ENCODE results near the gene FGF18. TPM values are rescaled to one million over a fixed set of nuclear protein-coding genes. Genes with fewer than 3 reads are reported as not detected.

The FGF18 gene
- total RNA-seq, 3 donors from 2014 or later (not counting 1 experiment from before 2014, with no cell fraction given), result 0.16 to 0.25 (median 0.23) TPM

GRCh38 chr5:171444582-171444981, 25.1 kb downstream of the FGF18 start:
- Histone ChIP-seq H3K36me3 (ENCODE audit: control insufficient read depth, insufficient read depth, low read length) (no peaks in the 10 kb centered on the region), H3K4me3 (ENCODE audit: low read length) (no peak overlapping the region), H3K27ac (ENCODE audit: low read length) (no peak overlapping the region), H3K27me3 (ENCODE audit: control insufficient read depth, insufficient read depth, low read length) (peaks cover 7% of the 10 kb centered on the region), H3K9me3 (ENCODE audit: control insufficient read depth, insufficient read depth, low read length) (no peaks in the 10 kb centered on the region), H3K4me1 (ENCODE audit: control insufficient read depth, insufficient read depth, low read length) (no peaks in the 10 kb centered on the region)
- Mint-ChIP-seq H3K4me1 (no peaks in the 10 kb centered on the region), H3K27ac (no peak overlapping the region), H3K4me3 (no peak overlapping the region), H3K36me3 (no peaks in the 10 kb centered on the region), H3K27me3 (ENCODE audit: low read depth in 2 of 2) (peaks cover 11 to 12% of the 10 kb centered on the region in 2 donors), H3K9me3 (no peaks in the 10 kb centered on the region)
- WGBS (ENCODE audit: insufficient coverage), result 90% methylated on average over 12 of the region's 12 CpGs
- ATAC-seq (no peak), DNase-seq (no peak)
- no peak for TF ChIP-seq CTCF (IDR thresholded peaks at IDR 0.05)
- intact Hi-C loops (cut with micrococcal nuclease), result no loop called here

GRCh38 chr5:171445644-171446516, 26.4 kb downstream of the FGF18 start:
- DNase-seq (no peak), ATAC-seq (no peak)
- 94% methylated on average over 14 of the region's 14 CpGs for WGBS (ENCODE audit: insufficient coverage)
- Histone ChIP-seq H3K4me1 (ENCODE audit: control insufficient read depth, insufficient read depth, low read length) (no peaks in the 10 kb centered on the region), H3K36me3 (ENCODE audit: control insufficient read depth, insufficient read depth, low read length) (no peaks in the 10 kb centered on the region), H3K9me3 (ENCODE audit: control insufficient read depth, insufficient read depth, low read length) (no peaks in the 10 kb centered on the region), H3K27me3 (ENCODE audit: control insufficient read depth, insufficient read depth, low read length) (peaks cover 7% of the 10 kb centered on the region), H3K4me3 (ENCODE audit: low read length) (no peak overlapping the region), H3K27ac (ENCODE audit: low read length) (no peak overlapping the region)
- Mint-ChIP-seq H3K4me3 (no peak overlapping the region), H3K4me1 (no peaks in the 10 kb centered on the region), H3K9me3 (no peaks in the 10 kb centered on the region), H3K36me3 (no peaks in the 10 kb centered on the region), H3K27ac (no peak overlapping the region), H3K27me3 (ENCODE audit: low read depth in 2 of 2) (peaks cover 11 to 12% of the 10 kb centered on the region in 2 donors)
- TF ChIP-seq CTCF (IDR thresholded peaks at IDR 0.05), result no peak
- intact Hi-C loops (cut with micrococcal nuclease), result no loop called here

- peaks cover 10% of the 10 kb centered on the region for H3K27me3 ChIP-seq (ENCODE audit: control insufficient read depth, insufficient read depth, low read length)
- Mint-ChIP-seq H3K27ac (no peak overlapping the region), H3K36me3 (no peaks in the 10 kb centered on the region), H3K4me3 (no peak overlapping the region), H3K9me3 (no peaks in the 10 kb centered on the region), H3K4me1 (peaks cover 0 to 6% of the 10 kb centered on the region in 2 donors), H3K27me3 (ENCODE audit: low read depth in 2 of 2) (peaks cover 20 to 21% of the 10 kb centered on the region in 2 donors)
- no peak for ATAC-seq
- TF ChIP-seq CTCF (IDR thresholded peaks at IDR 0.05), result no peak
- no peak for DNase-seq
- intact Hi-C loops (cut with micrococcal nuclease), result no loop called here
- no peak overlapping the region for H3K4me3 ChIP-seq (ENCODE audit: low read length)
- WGBS (ENCODE audit: insufficient coverage), result 86% methylated on average over 5 of the region's 5 CpGs
- H3K27ac ChIP-seq (ENCODE audit: low read length), result no peak overlapping the region
- no peaks in the 10 kb centered on the region for H3K36me3 ChIP-seq (ENCODE audit: control insufficient read depth, insufficient read depth, low read length)
- H3K9me3 ChIP-seq (ENCODE audit: control insufficient read depth, insufficient read depth, low read length), result no peaks in the 10 kb centered on the region
- peaks cover 3% of the 10 kb centered on the region for H3K4me1 ChIP-seq (ENCODE audit: control insufficient read depth, insufficient read depth, low read length)
Observed at GRCh38 chr5:171447226-171447625, 27.8 kb downstream of the FGF18 start.

Data from natural killer cell (primary cell).